HG03460 (cell line): ENCODE data around the gene MGMT.

ENCODE experiments used
- ATAC-seq: cut with Tn5 transposase; IDR thresholded peaks from one replicate; pipeline ENCODE4 v1.9.1; 2021; ENCODE audit not compliant: unreplicated experiment

The MGMT gene

GRCh38 chr10:129767751-129768150 is 300.7 kb downstream of the MGMT start:
- ATAC-seq = no peak

DNA sequence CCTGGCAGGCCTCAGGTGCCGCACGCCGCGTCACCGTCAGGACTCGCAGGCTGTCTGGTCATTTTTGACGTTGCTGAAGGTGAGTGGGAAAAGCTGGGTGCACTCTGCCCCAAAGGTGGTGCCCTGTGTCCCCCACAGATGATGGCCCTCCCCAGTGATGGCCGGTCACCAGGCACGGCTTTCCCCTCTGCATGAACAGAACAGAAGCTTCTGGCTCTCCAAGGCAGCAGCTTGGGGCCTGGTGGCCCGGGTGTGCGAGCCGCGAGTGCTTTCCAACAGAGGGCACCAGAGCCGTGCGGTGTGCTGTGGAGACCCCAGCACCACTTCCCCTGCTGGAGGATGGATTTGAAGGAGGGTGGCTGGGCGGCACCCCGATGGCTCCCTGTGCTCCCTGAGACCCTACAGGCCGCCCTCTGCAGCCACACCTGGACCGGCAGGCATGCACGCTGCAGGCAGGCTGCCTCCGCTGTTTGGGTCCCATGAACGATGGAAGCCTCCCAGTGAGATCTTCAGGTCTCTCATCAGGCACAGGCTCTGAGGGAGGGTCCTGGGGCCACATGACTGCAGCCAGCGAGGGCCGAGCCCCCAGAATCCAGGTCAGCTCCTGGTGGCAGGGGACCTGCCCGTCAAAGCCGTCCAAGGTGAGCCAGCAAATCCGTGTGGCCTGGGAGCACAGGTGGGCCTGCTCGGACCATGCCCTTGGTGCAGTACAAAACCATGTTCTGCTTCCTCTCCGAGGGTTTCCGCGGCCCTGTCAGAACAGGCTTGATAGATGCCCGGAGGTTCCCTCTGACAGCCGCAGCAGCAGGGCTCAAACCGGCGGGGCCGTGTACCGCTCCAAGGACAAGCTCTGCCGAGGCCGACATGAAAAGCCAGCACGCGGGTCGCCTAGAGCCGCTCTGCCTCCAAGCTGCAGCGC is 301.7 kb downstream of the MGMT start:
- no peak for ATAC-seq

- ATAC-seq = no peak
Observed at GRCh38 chr10:129769381-129770116, 302.5 kb downstream of the MGMT start.

DNA sequence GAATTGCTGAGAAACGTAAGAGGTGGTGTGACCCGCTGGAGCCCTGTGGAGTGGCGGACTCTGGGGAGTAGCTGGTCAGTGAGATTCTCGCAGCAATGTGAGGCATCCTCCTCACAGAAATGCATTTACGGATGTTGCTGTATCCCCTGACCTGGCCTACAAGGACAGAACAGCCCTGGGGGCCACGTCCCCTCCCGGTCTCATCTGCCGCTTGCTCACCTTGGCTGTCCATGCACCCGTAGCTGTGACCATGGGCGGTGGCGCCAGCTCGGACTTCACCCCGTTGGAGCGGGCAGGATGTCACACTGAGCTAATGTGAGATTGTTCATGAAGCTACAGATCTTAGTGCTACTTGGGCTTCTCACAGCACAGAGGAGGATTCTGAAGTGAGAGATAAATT is 303.2 kb downstream of the MGMT start:
- ATAC-seq = no peak

DNA sequence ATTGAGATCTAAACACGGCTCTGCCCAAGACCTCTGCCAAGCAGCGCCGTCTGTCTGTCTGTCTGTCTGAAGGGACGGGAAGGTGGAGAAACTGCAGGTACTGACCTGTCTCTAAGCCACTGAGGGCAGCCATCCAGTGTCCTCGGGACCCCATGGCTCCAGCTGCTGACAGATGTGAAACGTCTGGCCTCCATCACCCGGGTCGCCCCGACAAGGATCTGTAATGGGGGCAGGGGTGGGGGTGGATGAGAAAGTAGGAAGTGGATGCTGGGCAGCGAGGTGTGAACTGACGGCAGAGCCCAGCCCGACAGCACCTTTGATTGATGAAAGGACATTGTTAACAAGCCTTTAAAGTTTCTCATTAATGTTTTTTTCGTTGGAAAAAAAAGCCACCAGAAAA is 304.0 kb downstream of the MGMT start:
- ATAC-seq = no peak

GRCh38 chr10:129771576-129771975 is 304.5 kb downstream of the MGMT start:
- no peak for ATAC-seq

DNA sequence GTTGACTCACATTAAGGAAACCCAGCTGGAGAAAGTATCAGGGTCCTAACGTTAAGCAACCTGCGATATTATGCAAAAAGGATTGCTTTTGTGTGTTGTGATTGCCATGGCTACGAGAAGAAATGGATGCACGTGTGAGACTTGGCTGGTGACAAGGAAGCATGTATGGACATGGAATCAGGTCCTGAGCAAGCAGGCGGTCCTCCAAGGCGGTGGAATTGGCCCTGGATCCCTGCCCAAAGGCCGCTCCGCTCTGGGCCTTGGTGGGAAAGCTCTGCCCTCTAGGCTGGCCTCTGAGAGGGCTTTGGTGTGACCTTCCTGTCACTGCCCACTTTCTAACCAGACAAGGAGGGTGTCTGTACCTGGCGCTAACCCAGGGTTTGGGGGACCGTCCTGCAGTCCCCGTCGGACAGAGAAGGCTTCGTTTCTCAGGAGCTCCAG is 305.0 kb downstream of the MGMT start:
- ATAC-seq = no peak

DNA sequence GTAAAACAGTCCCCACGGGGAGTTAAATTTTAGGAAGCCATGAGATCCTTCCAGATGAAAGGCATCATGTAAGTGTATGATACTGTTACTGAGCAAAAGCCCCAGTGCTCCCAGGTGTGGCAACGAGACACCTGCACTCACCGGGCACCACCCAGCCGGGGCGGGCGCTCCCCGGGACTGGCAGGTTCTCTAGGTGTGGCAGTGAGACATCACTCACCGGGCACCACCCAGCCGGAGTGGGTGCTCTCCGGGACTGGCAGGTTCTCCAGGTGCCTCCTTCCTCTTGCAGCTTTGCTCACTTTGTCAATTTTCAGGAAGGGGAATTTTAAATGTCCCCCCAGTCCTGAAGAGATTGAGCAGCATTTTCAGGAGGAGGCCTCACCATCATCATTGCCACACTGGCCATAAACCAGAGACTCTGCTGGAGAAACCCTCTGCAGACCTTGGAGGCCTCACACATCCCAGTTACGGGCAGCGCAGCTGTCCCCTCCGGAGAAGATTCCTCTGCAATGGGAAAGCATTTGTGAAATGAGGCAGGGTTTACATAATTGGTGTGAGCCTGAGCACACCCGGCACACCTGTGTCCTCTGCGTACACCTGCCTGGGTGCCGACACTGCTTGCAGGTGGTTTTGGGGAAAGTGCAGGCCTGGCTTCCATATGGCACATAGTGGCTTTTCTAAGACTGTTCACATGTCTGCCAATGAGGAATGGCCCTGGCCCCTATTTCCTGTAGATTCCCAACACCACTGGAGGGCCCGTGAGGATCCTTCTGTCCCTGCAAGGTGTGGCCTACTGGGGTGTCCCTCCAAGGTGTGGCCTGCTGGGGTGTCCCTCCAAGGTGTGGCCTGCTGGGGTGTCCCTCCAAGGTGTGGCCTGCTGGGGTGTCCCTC is 305.7 kb downstream of the MGMT start:
- no peak for ATAC-seq

DNA sequence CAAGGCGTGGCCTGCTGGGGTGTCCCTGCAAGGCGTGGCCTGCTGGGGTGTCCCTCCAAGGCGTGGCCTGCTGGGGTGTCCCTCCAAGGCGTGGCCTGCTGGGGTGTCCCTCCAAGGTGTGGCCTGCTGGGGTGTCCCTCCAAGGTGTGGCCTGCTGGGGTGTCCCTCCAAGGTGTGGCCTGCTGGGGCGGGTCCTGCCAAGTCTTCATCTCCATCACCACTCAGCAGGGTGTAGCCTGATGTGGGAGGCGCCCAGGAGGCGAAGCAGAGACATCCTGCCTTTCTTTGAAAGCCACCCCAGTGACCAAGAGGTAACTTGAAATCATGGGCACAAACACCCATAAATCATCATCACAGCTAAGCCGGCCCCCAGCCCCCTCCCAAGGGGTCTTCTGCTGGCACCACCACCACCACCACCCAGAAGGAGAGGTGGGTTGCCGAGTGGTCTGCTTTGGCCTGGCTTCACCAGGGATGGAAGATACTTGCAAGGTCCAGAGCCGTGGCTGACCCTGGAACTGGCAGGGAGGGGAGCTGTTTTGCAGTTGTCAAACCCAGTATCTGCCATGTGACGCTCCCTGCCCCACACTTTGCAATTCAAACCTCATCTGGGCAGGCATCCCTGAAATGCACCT is 306.4 kb downstream of the MGMT start:
- no peak for ATAC-seq

DNA sequence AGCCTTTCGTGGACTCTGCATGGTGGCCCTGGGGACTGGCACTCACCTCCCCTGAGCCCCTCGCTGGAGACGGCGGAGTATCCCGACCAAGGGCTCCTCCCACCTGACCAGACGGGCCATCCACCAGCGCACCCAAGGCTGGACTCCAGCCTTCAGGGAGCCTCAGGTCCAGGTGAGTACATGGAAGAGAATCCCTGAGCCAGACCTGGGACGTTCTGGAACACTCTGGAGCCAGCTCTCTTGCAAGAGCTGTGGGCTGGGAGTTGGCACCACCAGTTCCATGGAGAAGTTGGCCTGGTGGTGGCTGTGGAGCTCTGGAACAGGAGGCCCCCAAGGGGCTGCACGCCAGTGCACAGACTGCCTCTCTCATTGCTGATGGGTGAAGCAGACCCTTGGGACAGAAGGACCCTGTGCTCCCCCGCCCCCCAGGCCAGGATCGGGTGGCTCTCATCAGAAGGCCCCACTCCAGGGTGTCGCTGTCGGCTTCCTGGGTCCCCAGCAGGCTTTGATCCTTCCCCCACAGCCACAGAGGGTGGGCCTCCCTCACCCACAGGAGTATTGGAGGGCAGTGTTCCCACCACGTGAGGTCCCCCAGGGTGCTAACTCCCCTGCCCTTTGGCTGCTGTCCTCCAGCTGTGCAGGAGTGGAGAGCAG is 307.2 kb downstream of the MGMT start:
- no peak for ATAC-seq

- no peak for ATAC-seq
Observed at GRCh38 chr10:129774736-129775401, 307.8 kb downstream of the MGMT start.

DNA sequence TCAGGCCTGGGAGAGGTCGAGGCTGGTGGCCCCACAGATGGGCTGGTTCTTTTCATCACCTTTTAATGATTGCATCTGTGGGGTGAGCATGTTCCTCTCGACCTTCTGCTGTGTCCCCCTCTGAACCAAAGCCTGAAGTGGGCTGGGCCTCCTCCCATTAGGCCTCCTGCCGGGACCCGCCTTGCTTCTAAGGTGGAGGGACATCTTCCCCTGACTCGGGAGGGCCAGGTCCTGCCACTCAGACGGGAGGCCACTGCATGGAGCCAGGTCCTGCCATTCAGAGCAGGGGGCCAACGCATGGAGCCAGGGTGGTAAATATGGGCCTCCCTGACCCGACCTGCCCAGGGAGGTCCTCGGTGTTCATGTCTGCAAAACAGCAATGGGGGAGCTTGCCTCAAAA is 308.6 kb downstream of the MGMT start:
- no peak for ATAC-seq

DNA sequence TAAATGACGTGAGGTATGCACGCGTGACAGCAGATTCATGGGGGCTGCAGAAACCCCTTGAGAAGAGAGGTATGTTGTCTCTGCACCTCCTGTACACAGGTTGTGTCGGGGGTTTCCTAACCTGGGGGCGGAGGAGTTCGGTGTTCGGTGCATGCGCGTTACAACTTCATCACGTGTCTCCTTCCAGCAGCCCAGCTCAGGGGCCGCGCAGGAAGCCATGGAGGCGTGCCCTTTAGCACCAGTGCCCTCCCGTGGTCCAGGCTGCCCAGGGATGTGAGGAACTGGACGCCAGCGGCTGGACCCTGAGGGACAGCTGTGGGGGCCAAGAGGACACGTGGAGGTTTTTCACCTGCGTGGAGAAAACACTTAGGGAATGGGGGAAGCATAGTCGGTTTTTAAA is 310.6 kb downstream of the MGMT start:
- ATAC-seq = no peak

- ATAC-seq = no peak
Observed at GRCh38 chr10:129778571-129778970, 311.5 kb downstream of the MGMT start.

DNA sequence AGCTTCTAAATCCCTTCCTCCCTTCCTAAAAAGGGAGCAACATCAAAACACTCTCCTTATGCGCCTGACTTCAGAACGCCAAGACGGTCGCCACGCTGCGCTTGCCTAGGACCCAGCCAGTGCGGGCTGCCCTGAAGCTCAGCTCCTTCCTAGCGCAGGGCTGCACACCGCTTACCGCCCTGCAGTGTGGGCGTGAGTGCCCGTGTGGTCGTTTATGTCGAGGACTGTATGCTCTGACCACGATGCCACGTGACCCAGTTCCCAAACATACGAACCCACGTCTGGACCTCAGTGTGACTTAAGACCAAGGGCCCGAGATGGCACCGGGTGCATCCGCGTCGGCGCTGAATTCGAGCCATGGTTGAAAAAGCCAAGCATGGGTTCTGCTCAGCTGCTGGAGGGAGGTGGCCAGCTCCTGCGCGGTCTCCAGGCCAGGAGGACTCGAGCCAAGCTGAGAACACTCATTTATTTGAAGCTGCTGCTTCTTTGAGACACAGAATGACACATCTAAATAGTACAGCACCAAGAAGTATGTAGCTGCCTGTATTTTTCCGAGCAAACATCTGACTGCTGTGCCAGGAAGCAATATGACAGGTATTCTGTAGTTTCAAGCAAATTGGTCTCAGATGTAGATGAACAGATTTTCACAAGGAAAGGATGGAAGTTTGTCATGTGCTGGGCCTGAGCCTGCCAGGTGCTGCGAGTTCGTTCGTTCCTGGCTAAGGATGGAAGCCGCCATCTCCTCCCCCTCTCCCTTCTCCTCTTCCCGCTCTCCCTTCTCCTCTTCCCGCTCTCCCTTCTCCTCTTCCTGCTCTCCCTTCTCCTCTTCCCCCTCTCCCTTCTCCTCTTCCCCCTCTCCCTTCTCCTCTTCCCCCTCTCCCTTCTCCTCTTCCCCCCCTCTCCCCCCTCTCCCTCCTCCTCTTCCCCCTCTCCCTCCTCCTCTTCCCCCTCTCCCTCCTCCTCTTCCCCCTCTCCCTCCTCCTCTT is 312.4 kb downstream of the MGMT start:
- ATAC-seq = no peak

DNA sequence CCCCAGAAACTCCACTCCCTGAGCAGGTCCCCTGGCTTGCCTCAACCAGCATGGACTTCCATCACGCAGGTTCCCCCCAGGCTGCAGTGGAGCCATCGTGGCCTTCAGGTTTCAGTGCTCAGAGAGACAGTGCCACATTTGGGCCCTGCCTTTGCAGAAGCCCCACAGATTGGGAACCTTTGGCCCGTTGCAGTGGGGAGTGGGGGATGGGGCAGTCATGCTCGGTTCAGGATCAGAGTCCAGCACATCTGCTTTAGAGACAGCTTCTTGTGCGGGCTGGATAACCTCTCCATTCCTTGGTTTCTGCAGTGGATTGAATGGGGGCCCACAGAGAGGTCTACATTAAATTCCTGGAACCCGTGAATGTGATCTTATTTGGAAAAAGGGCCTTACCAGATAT is 313.2 kb downstream of the MGMT start:
- ATAC-seq = no peak

GRCh38 chr10:129780901-129781795 is 314.1 kb downstream of the MGMT start:
- no peak for ATAC-seq
